Gastroesophageal sphincter (tissue), 4 donors: ENCODE measurements around the gene ARID1B. TPM values are rescaled to one million over a fixed set of nuclear protein-coding genes. Genes with fewer than 3 reads are reported as not detected.

Source experiments
- ATAC-seq: fragments of 150-250 bp; one replicate; pipeline ENCODE4 v1.9.1; 2016; ENCODE audit warnings: mild to moderate bottlenecking, moderate library complexity
- H3K27ac ChIP-seq, 4 donors: fragments of 200-600 bp; sonication (generic) in 3 of 4; 1 replicate in 3 of 4; 2 replicates in 1 of 4; pipeline ENCODE4 v1.5.1; 2016 to 2019
- H3K27me3 ChIP-seq: fragments of 200-600 bp; sonication (generic); one replicate; pipeline ENCODE4 v1.5.1; 2019
- H3K36me3 ChIP-seq, 2 donors: fragments of 200-600 bp; sonication (generic); one replicate each; pipeline ENCODE4 v1.5.1; 2019; ENCODE audit warnings: control low read depth in 1 of 2
- H3K4me1 ChIP-seq, 3 donors: fragments of 200-600 bp; sonication (generic); 1 replicate in 2 of 3; 2 replicates in 1 of 3; pipeline ENCODE4 v1.5.1; 2016 to 2019; ENCODE audit warnings: control low read depth in 2 of 3
- H3K4me3 ChIP-seq, 2 donors: fragments of 200-600 bp; sonication (generic); one replicate each; pipeline ENCODE4 v1.5.1; 2019; ENCODE audit warnings: mild to moderate bottlenecking in 1 of 2, moderate library complexity in 1 of 2
- H3K9me3 ChIP-seq, 3 donors: fragments of 200-600 bp; sonication (generic); one replicate each; pipeline ENCODE4 v1.5.1; 2017 to 2019; ENCODE audit warnings: control low read depth in 2 of 3
- CTCF ChIP-seq, 4 experiments: fragments of 200-600 bp in 2 of 4; fragments of 450-650 bp in 2 of 4; sonication (generic) in 1 of 4; IDR thresholded peaks; one replicate each; pipeline ENCODE4 v1.5.1; 2017 to 2019; ENCODE audit warnings: antibody characterized with exemption in 4 of 4, mild to moderate bottlenecking in 2 of 4, moderate library complexity in 2 of 4
- EP300 ChIP-seq: sonication (generic); formaldehyde crosslinking; IDR thresholded peaks from one replicate; pipeline ENCODE4 v1.6.1; 2017; ENCODE audit warnings: antibody characterized with exemption, mild to moderate bottlenecking
- POLR2A ChIP-seq, 2 donors: fragments of 450-650 bp; IDR thresholded peaks; one replicate each; pipeline ENCODE4 v1.6.1; 2017; ENCODE audit warnings: antibody characterized with exemption in 2 of 2, mild to moderate bottlenecking in 2 of 2, moderate library complexity in 1 of 2
- POLR2AphosphoS5 ChIP-seq: sonication (generic); formaldehyde crosslinking; IDR thresholded peaks from one replicate; pipeline ENCODE4 v1.6.1; 2017; ENCODE audit warnings: antibody characterized with exemption
- WGBS, 2 donors: methylation state at CpG; one replicate each; pipeline ENCODE4 v1.1.5; 2018; ENCODE audit warnings: low coverage in 1 of 2; 5-methylcytosine and 5-hydroxymethylcytosine counted together
- total RNA-seq, 4 donors: library from RNA; depleted of rRNA; stranded (reverse); fragments of >200 nt; gene quantifications; one replicate each; pipeline ENCODE4 v1.1.0, GENCODE V29; 2016

ARID1B gene
- total RNA-seq, 4 donors from 2014 or later, result 40.0 to 106 (median 79.7) TPM

- no peak for ATAC-seq
- 34 to 38% methylated on average over 2 of the region's 2 CpGs for WGBS, 2 donors
- H3K4me1 ChIP-seq, result peaks cover 11 to 67% (median 18%) of the 10 kb centered on the region in 3 donors
- H3K9me3 ChIP-seq, result no peaks in the 10 kb centered on the region
- TF ChIP-seq EP300, result no peak
- TF ChIP-seq POLR2A (IDR thresholded peaks at IDR 0.05), result no peak
- TF ChIP-seq CTCF (IDR thresholded peaks at IDR 0.05), result no peak
- no peak for TF ChIP-seq POLR2AphosphoS5
- H3K4me3 ChIP-seq, result no peak overlapping the region
- H3K27me3 ChIP-seq, result no peaks in the 10 kb centered on the region
- peak overlapping the region; percentile 28 to 43 (median 34) for H3K27ac ChIP-seq
- H3K36me3 ChIP-seq, result peaks cover 0 to 5% of the 10 kb centered on the region in 2 donors
Measured at GRCh38 chr6:156832231-156832647, 55.1 kb downstream of the ARID1B start.

GRCh38 chr6:156832669-156833068 lies 55.5 kb downstream of the ARID1B start:
- Histone ChIP-seq H3K4me3 (no peak overlapping the region), H3K36me3 (peaks cover 0 to 5% of the 10 kb centered on the region in 2 donors), H3K27ac (peak overlapping the region; percentile 28 to 43 (median 34)), H3K27me3 (no peaks in the 10 kb centered on the region), H3K4me1 (peaks cover 11 to 67% (median 17%) of the 10 kb centered on the region in 3 donors), H3K9me3 (no peaks in the 10 kb centered on the region)
- ATAC-seq, result no peak
- WGBS, 2 donors, result 12 to 31% methylated on average over 3 of the region's 3 CpGs
- no peak for TF ChIP-seq CTCF (IDR thresholded peaks at IDR 0.05)
- no peak for TF ChIP-seq POLR2AphosphoS5
- no peak for TF ChIP-seq POLR2A (IDR thresholded peaks at IDR 0.05)
- no peak for TF ChIP-seq EP300

- peaks cover 10 to 67% (median 11%) of the 10 kb centered on the region in 3 donors for H3K4me1 ChIP-seq
- ATAC-seq, result no peak
Measured at GRCh38 chr6:156833755-156834154, 56.6 kb downstream of the ARID1B start.

GRCh38 chr6:156839129-156839528 lies 62.0 kb downstream of the ARID1B start:
- 45 to 60% methylated on average over 2 of the region's 2 CpGs for whole genome bisulfite sequencing, 2 donors
- no peaks in the 10 kb centered on the region for H3K27me3 ChIP-seq
- H3K27ac ChIP-seq, result no peak overlapping the region
- TF ChIP-seq POLR2A (IDR thresholded peaks at IDR 0.05), result no peak
- TF ChIP-seq EP300, result no peak
- no peak for TF ChIP-seq CTCF (IDR thresholded peaks at IDR 0.05)
- TF ChIP-seq POLR2AphosphoS5, result no peak
- no peak overlapping the region for H3K4me3 ChIP-seq
- no peak for ATAC-seq
- no peaks in the 10 kb centered on the region for H3K36me3 ChIP-seq
- H3K4me1 ChIP-seq, result peaks cover 7 to 79% (median 12%) of the 10 kb centered on the region in 3 donors
- no peaks in the 10 kb centered on the region for H3K9me3 ChIP-seq

More at GRCh38 chr6:156833755-156834154, 56.6 kb downstream of the ARID1B start:
- H3K27me3 ChIP-seq, result no peaks in the 10 kb centered on the region
- H3K9me3 ChIP-seq, result no peaks in the 10 kb centered on the region
- TF ChIP-seq CTCF (IDR thresholded peaks at IDR 0.05) (no peak), POLR2A (IDR thresholded peaks at IDR 0.05) (no peak), EP300 (no peak), POLR2AphosphoS5 (no peak)
- H3K4me3 ChIP-seq, result no peak overlapping the region
- WGBS, 2 donors, result 10 to 15% methylated on average over 1 of the region's 1 CpG
- H3K27ac ChIP-seq, result peak overlapping the region in 1 of 4 donors; percentile 4
- H3K36me3 ChIP-seq, result peaks cover 0 to 5% of the 10 kb centered on the region in 2 donors

- WGBS, 2 donors, result 60 to 84% methylated on average over 5 of the region's 9 CpGs
- no peaks in the 10 kb centered on the region for H3K9me3 ChIP-seq
- H3K27me3 ChIP-seq, result no peaks in the 10 kb centered on the region
- TF ChIP-seq EP300, result no peak
- no peak for TF ChIP-seq POLR2A (IDR thresholded peaks at IDR 0.05)
- TF ChIP-seq POLR2AphosphoS5, result no peak
- no peak for TF ChIP-seq CTCF (IDR thresholded peaks at IDR 0.05)
- ATAC-seq, result peak; percentile 55
- peaks cover 7 to 79% (median 14%) of the 10 kb centered on the region in 3 donors for H3K4me1 ChIP-seq
- no peak overlapping the region for H3K4me3 ChIP-seq
- H3K36me3 ChIP-seq, result no peaks in the 10 kb centered on the region
- no peak overlapping the region for H3K27ac ChIP-seq
Measured at GRCh38 chr6:156839591-156840001, 62.4 kb downstream of the ARID1B start.
